MCF 10A (cell line): ENCODE data around the gene TSPAN2. TPM values are rescaled to one million over a fixed set of nuclear protein-coding genes. Genes with fewer than 3 reads are reported as not detected.

Experiments used
- BruUV-seq: library from RNA; stranded (reverse); fragments of 400-500 nt; replicated peaks from 2 replicates; lab custom pipeline; 2021; lab: Mats Ljungman, UMichigan
- CTCF ChIA-PET: fragments of 300-600 bp; sonication (Branson Sonifier 250); formaldehyde crosslinking; extraction: SDS; loops from one replicate; lab custom pipeline; 2021; ENCODE audit warnings: antibody characterized with exemption, inconsistent platforms; lab: Yijun Ruan, JAX
- POLR2A ChIA-PET: fragments of 300-600, 350-650 bp; sonication (Branson Sonifier 250); formaldehyde crosslinking; extraction: SDS; loops from one replicate; lab custom pipeline; 2020; ENCODE audit warnings: antibody characterized with exemption, inconsistent platforms; lab: Yijun Ruan, JAX
- DNase-seq: peaks from one replicate; pipeline ENCODE4 v3.0.0-alpha.2; 2018; ENCODE audit not compliant: unreplicated experiment
- H3K27ac Mint-ChIP-seq: one replicate; pipeline ENCODE4 v1.8.0; 2022; ENCODE audit warnings: mild to moderate bottlenecking, low read depth, mixed read lengths; ENCODE audit not compliant: unreplicated experiment
- H3K27me3 Mint-ChIP-seq: one replicate; pipeline ENCODE4 v1.8.0; 2022; ENCODE audit warnings: mixed read lengths; ENCODE audit not compliant: insufficient read depth, unreplicated experiment
- H3K36me3 Mint-ChIP-seq: one replicate; pipeline ENCODE4 v1.8.0; 2022; ENCODE audit warnings: mild to moderate bottlenecking, moderate library complexity, mixed read lengths; ENCODE audit not compliant: insufficient read depth, unreplicated experiment
- H3K4me1 Mint-ChIP-seq: one replicate; pipeline ENCODE4 v1.8.0; 2022; ENCODE audit warnings: mixed read lengths; ENCODE audit not compliant: insufficient read depth, unreplicated experiment
- H3K4me3 Mint-ChIP-seq: one replicate; pipeline ENCODE4 v1.8.0; 2022; ENCODE audit warnings: mild to moderate bottlenecking, moderate library complexity, mixed read lengths; ENCODE audit not compliant: unreplicated experiment
- H3K9me3 Mint-ChIP-seq: one replicate; pipeline ENCODE4 v1.8.0; 2022; ENCODE audit warnings: mixed read lengths; ENCODE audit not compliant: unreplicated experiment
- intact Hi-C: fragments of 100-400 bp; cut with micrococcal nuclease; formaldehyde crosslinking; loops from 2 replicates; pipeline ENCODE4 v1.14.1; 2022
- total RNA-seq: library from RNA; stranded (reverse); gene quantifications from 2 replicates; pipeline ENCODE4 v1.2.3, GENCODE V29; 2022
- TF ChIP-seq, protein P1 (sequence below): fragments of 200-600 bp; IDR thresholded peaks from one replicate; pipeline ENCODE4 v1.8.0; 2022; ENCODE audit warnings: antibody characterized with exemption, mild to moderate bottlenecking; ENCODE audit not compliant: unreplicated experiment

Gene TSPAN2
- total RNA-seq, 1 experiment from 2014 or later = 0.42 TPM

DNA sequence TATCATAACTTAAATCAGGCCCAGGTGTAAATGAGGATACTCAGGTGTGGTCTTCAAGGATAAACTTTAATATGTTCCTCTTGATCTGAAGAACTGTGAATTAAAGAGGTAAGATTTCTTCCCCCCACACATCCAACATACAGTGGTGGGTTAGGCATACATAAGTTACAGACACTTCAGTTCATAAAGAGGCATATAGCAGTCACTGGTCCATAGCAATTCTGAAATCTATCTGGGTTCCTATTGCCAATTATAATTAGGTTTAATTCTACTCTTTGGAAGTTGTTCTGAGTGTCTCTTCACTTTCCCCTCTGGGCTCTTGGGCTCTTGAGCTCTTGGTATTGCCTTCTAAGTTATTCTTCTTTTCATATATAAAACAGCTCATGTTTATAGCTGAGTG is 32.5 kb upstream of the TSPAN2 start:
- POLR2A ChIA-PET = no interaction called here
- intact Hi-C loops = no loop called here
- Mint-ChIP-seq H3K9me3 (no peaks in the 10 kb centered on the region), H3K4me1 (no peaks in the 10 kb centered on the region), H3K4me3 (no peak overlapping the region), H3K27ac (no peak overlapping the region), H3K36me3 (no peaks in the 10 kb centered on the region), H3K27me3 (no peaks in the 10 kb centered on the region)
- BruUV-seq = no TSS peak
- TF ChIP-seq, protein P1, sequence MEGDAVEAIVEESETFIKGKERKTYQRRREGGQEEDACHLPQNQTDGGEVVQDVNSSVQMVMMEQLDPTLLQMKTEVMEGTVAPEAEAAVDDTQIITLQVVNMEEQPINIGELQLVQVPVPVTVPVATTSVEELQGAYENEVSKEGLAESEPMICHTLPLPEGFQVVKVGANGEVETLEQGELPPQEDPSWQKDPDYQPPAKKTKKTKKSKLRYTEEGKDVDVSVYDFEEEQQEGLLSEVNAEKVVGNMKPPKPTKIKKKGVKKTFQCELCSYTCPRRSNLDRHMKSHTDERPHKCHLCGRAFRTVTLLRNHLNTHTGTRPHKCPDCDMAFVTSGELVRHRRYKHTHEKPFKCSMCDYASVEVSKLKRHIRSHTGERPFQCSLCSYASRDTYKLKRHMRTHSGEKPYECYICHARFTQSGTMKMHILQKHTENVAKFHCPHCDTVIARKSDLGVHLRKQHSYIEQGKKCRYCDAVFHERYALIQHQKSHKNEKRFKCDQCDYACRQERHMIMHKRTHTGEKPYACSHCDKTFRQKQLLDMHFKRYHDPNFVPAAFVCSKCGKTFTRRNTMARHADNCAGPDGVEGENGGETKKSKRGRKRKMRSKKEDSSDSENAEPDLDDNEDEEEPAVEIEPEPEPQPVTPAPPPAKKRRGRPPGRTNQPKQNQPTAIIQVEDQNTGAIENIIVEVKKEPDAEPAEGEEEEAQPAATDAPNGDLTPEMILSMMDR = no peak
- CTCF ChIA-PET = interaction anchor here (0.7 to 2.1 kb wide), 3 partner anchors 15 to 348 kb away, joined by 3 to 9 read pairs (median 4); no protein-coding TSS in a partner anchor
- no peak for DNase-seq

DNA sequence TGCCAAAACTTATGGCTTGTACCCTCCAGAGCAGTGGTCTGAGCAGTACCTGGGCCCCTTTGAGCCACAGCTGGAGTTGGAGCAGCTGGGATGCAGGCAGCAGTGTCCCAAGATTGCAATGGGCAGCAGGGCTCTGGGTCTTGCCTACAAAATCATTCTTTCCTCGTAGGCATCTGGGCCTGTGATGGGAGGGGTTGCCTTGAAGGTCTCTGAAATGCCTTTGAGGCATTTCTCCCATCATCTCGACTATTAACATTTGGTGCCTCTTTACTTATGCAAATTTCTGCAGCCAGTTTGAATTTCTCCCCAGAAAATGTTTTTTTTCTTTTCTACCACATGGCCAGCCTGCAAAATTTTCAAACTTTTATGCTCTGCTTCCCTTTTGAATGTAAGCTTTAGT is 31.0 kb upstream of the TSPAN2 start:
- CTCF ChIA-PET = interaction anchor here (0.7 kb wide), 1 partner anchor 155 kb away, joined by 4 read pairs; no protein-coding TSS in a partner anchor
- Mint-ChIP-seq H3K4me1 (no peaks in the 10 kb centered on the region), H3K27me3 (no peaks in the 10 kb centered on the region), H3K27ac (no peak overlapping the region), H3K4me3 (no peak overlapping the region), H3K9me3 (no peaks in the 10 kb centered on the region), H3K36me3 (no peaks in the 10 kb centered on the region)
- BruUV-seq = no TSS peak
- TF ChIP-seq, protein P1 = no peak
- intact Hi-C loops = no loop called here
- DNase-seq = no peak
- POLR2A ChIA-PET = no interaction called here

DNA sequence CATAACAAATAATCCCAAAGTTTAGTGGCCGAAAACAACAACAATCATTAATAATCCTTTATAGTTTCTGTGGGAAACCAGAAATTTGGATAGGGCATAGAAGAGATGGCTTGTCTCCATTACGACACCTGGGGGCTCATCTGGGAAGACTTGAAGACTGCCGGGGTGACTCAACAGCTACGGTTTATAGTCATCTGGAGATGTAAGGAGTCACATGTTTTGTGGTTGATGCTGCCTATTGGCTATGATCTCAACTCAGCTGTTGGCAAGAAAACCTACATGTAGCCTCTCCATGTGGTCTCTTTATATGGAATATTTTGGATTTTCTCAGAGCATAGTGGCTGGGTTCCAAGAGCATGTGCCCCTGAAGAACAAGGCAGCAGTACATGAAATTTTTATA is 29.3 kb upstream of the TSPAN2 start:
- no peak overlapping the region for H3K4me3 Mint-ChIP-seq
- CTCF ChIA-PET = interaction anchor here (2.3 kb wide), 1 partner anchor 19 kb away, joined by 8 read pairs; no protein-coding TSS in a partner anchor
- H3K36me3 Mint-ChIP-seq = no peaks in the 10 kb centered on the region
- no peaks in the 10 kb centered on the region for H3K4me1 Mint-ChIP-seq
- intact Hi-C loops = no loop called here
- H3K27ac Mint-ChIP-seq = no peak overlapping the region
- TF ChIP-seq, protein P1 = no peak
- no TSS peak for BruUV-seq
- no peaks in the 10 kb centered on the region for H3K27me3 Mint-ChIP-seq
- peak; percentile 36 for DNase-seq
- no peaks in the 10 kb centered on the region for H3K9me3 Mint-ChIP-seq
- POLR2A ChIA-PET = interaction anchor here (0.7 kb wide), 1 partner anchor 9 kb away, joined by 4 read pairs; no protein-coding TSS in a partner anchor

DNA sequence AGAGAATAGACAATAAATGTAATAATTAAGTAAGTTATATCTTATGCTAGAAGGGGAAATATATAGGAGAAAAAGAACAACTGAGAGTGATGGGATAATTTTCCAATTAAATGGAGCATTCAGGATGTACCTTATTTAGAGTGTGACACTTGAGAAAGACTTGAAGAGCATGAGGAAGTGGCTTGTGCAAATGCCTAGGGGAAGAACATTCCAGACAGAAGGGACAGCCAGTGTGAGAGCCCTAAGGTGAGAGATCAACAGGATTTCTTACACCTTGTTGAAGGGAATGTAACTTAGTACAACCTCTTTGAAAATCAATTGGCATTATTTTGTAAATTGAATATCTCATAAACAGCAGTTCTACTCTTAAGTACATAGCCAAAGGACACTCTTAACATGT is 28.8 kb upstream of the TSPAN2 start:
- Mint-ChIP-seq H3K27me3 (no peaks in the 10 kb centered on the region), H3K4me3 (no peak overlapping the region), H3K27ac (no peak overlapping the region), H3K4me1 (no peaks in the 10 kb centered on the region), H3K9me3 (no peaks in the 10 kb centered on the region), H3K36me3 (no peaks in the 10 kb centered on the region)
- intact Hi-C loops = no loop called here
- POLR2A ChIA-PET = interaction anchor here (0.7 kb wide), 1 partner anchor 9 kb away, joined by 4 read pairs; no protein-coding TSS in a partner anchor
- no TSS peak for BruUV-seq
- CTCF ChIA-PET = interaction anchor here (2.3 kb wide), 1 partner anchor 20 kb away, joined by 8 read pairs; no protein-coding TSS in a partner anchor
- TF ChIP-seq, protein P1 = no peak
- DNase-seq = no peak
